Stimulated activated CD4-positive, alpha-beta T cell treated with anti-CD3 and anti-CD28 coated beads, Interleukin-1b, Interleukin-23, amount 100 ng/mL, for 4 hours (primary cell): Measurements from ENCODE around the gene PLXNB3.
A peak's percentile ranks its signal among the peaks of the same experiment; 100 is the strongest.

Experiments
- DNase-seq, 2 donors: peaks; one replicate each; pipeline ENCODE4 v3.0.0-alpha.2; 2020; ENCODE audit warnings: low read depth in 2 of 2

Gene PLXNB3

GRCh38 chrX:153791104-153791852 lies 27.2 kb downstream of the PLXNB3 start:
- DNase-seq = no peak

- no peak for DNase-seq
Measured at GRCh38 chrX:153792368-153792767, 28.3 kb downstream of the PLXNB3 start.

DNA sequence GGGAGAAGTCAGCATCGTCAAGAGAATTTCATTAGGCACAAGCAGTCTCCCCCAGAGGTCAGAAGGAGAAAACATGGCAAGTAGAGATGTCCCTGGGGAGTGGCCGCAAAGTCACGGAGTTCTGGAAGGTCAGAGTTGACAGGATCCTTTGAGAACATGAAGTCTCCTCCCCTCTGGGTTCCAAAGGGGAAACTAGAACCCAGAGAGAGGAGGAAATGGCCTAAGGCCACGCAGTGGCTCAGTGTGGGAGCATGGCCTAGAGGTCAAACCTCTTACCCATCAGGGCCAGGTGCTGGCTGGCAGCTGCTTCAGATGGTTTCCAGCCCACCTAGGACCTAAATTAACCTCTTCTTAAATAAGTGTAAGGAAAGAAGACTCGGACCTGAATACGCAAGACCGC lies 29.2 kb downstream of the PLXNB3 start:
- DNase-seq = no peak

- DNase-seq = peak; percentile 81 to 89
Measured at GRCh38 chrX:153794018-153794896, 30.2 kb downstream of the PLXNB3 start, which contains the start of the genes IDH3G and SSR4. Gene IDH3G (minus strand): TSS chrX:153794375. CDS start chrX:153794326, 49 bp downstream. Gene SSR4 (plus strand): TSS chrX:153794668. CDS start chrX:153794688, 20 bp downstream.

DNA sequence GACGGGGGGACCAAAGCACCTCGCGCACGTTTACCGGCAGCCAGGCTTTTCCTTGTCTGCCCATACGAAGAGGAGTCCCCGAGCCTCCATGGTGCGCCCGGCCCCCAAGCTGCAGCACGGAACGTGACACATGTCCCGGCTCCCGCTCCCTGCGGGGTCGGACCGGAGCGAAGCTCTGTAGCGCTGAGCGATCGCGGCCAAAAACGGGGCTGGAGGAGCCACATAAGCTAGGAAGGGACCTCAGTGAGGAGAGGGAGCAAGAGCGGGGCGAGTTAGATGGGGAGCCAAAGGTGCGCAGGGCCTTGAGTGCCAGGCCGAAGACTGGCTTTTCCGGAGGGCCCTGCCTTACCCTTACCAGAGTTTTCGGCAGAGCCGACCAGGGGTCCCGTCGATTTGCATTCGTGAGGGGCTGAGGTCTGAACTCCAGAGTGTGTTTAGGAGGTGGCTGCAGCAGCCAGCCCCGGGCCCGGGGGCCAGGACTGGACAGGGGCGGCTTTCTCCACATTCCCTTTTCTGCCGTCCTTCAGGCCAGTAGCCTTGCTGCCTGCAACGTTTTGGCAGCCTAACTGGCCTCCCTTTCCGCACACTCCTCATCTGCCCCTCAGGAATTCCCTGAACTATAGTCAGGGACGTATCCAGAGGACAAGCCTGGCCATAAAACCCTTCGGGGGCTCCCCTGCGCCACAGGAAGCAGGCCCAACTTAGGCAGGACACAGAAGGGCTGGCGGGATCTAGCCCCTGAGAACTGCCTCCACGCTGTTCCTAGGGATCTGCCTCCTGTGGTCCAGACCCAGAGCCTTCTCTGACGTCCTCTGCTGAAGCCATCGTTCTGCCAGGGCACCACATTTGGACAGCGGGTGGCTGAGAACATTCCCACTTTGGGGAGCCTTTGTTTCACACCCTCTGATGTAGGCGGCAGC lies 31.1 kb downstream of the PLXNB3 start:
- DNase-seq = no peak

- no peak for DNase-seq
Measured at GRCh38 chrX:153797415-153798015, 33.5 kb downstream of the PLXNB3 start.

DNA sequence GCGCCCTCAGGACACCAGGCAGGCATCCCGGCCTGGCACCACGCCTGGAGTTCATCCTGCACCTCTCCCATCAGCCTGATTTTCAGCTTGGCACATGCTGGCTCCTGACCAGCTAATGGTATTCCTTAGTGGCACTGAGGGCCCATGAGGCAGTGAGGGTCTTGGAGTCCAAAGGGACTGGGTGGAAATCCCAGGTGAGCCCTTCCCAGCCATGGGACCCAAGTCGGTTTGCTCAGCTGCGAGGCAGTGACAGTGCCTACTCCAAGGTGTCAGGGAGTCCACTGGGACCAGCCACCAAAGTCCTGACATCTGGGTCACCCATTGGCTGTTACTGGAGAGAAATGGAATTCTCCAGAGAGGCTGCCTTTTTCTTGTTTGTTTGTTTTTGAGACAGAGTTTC lies 35.3 kb downstream of the PLXNB3 start:
- DNase-seq = no peak

GRCh38 chrX:153800177-153800722 lies 36.2 kb downstream of the PLXNB3 start:
- DNase-seq = no peak

DNA sequence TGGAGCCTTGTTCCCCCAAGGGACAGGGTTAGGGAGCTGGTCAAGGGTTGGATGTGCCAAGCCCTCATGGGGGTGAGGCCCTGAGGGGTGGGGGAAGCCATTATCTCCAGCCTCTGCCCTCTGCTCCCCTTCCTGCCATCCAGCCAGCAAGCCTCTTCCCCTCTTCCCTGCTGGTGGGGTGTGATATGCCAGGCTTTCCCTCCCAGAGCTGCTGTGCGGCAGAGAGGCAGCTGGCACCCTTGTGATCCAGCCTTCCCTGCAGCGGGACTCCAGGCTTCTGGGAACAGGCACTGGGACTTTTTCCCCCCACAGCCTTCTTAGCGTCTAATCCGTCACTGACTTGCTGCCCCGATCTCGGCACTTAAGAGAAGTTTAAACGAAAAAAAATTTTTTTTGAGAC lies 36.7 kb downstream of the PLXNB3 start:
- DNase-seq = no peak

DNA sequence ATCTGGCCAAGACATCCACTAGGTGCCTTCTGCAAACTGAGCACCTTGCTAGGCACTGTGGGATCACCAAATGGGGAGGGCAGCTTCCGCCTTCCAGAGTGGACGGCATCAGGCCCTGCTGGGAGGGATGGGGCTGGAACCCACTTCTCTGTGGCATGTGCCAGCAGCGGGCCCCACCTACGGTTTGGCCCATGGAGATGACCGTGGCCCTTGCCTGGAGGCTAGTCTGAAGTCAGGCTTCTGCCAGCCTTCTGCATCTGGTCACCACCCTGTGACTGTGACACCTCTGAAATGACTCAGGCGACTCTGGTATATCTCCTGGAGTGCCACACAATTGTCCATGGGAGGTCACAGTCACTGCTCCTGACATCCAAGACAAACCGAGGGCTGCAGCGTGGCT lies 37.6 kb downstream of the PLXNB3 start:
- DNase-seq = no peak

GRCh38 chrX:153802513-153803045 lies 38.5 kb downstream of the PLXNB3 start:
- DNase-seq = no peak

- no peak for DNase-seq
Measured at GRCh38 chrX:153803211-153804099, 39.4 kb downstream of the PLXNB3 start.

GRCh38 chrX:153804100-153804595 lies 40.1 kb downstream of the PLXNB3 start:
- no peak for DNase-seq

- no peak for DNase-seq
Measured at GRCh38 chrX:153804621-153805020, 40.6 kb downstream of the PLXNB3 start.

- no peak for DNase-seq
Measured at GRCh38 chrX:153805436-153805835, 41.4 kb downstream of the PLXNB3 start.

- no peak for DNase-seq
Measured at GRCh38 chrX:153806999-153807575, 43.0 kb downstream of the PLXNB3 start.

GRCh38 chrX:153807976-153808375 lies 43.9 kb downstream of the PLXNB3 start:
- no peak for DNase-seq

DNA sequence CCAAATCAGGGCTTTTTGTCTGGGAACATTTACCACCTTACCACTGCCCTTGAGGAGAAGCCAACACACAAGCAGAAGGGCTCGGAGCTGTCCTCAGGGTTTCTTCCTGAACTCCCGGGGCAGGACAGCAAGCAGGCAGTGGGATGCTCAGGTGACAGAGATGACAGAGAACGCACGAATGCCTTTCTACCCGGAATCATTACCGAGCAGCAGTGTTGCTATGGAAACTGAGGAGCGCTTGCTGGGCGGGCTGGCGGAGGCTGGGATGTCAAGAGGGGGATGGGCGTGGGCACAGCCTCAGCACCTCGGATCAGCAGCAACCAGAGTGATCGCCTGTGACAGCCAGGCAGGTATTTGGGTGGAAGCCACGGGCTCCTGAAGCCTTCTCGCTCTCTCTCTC lies 48.2 kb downstream of the PLXNB3 start:
- no peak for DNase-seq

DNA sequence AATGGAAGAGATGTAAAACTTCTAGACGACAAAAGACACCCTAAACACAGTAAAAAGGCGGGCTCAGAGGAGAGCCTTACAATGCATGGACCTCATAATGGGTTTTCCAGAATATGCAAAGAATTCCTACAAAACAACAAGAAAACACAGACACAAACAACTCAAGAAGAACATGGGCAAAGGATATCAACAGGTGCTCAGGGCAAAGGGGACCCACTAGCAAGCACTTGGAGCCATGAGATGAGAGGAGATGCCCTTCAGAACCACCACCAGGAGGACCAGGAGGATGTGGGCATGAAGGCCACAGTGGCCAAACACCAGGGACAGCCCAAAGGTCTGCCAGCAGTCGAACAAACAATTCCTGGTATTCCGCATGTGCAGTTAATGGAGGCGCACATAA lies 49.1 kb downstream of the PLXNB3 start:
- no peak for DNase-seq
